ENCODE data around the gene STRIP2.
"Not testable (repeated sequence)": the region's sequence is repeated elsewhere in the genome, so short reads cannot be mapped to it uniquely, and the experiment has no call there.

The STRIP2 gene

DNA sequence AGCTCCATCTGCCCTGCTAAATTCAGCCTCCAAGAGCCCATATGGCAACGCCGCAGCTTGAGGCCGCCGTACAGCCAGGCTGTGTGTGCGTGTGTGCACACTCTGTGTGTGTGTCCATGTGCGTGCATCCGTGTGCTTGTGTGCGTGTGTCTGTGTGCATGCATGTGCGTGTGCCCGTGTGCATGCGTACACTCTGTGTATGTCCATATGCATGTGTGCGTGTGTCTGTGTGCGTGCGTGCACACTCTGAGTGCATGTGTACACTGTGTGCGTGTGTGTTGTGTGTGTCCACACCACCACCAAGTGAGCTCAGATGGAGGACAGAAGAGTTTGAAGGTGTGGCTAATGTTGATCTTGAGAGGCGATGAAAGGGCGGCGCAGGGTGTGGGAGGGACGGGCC is 98.1 kb downstream of the STRIP2 start:
- DNase-seq, result no peak

- DNase-seq, result not testable (repeated sequence)
Observed at GRCh38 chr7:129534558-129535274, 100.5 kb downstream of the STRIP2 start.

- no peak for DNase-seq
Observed at GRCh38 chr7:129535896-129536295, 101.7 kb downstream of the STRIP2 start.

DNA sequence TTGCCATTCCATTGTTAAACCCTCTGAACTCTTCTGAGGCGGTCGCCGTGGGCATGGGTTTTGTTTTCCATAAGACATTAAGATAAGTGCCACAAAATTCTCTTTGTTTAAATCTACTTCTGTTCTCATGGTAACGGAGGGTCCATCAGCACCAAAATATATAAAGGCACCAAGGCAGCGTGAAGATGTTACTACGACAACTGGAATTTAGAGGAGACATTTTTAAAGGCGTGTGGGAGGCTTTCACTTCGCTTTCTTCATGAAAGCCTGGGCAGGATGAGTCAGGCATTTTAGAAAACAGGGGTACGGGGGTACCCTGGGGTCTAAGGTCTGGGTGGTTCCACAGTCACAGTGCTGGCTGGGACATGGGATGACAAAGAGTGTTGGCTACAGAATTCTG is 102.1 kb downstream of the STRIP2 start:
- DNase-seq, result no peak

Data from T-helper 9 cell (primary cell).